Mesenchymal stem cell (in vitro differentiated cells and primary cell): Measurements from ENCODE around the gene EDA. TPM values are rescaled to one million over a fixed set of nuclear protein-coding genes. Genes with fewer than 3 reads are reported as not detected.

Experiments used
- small RNA-seq: library from polyadenylated mRNA; stranded (forward); fragments of <200 nt; extraction: miRNeasy Mini kit (QIAGEN cat#:217004); gene quantifications from one replicate; pipeline ENCODE3, GENCODE V24; 2013; ENCODE audit warnings: low read depth

The EDA gene

Small RNA genes lying within 50 kb of the gene (small RNA-seq; reads per million reads assigned to genes)
- not detected for gene MIR676
- not detected for gene RF00012
